Measurements from ENCODE around the gene CIAO2B. TPM values are rescaled to one million over a fixed set of nuclear protein-coding genes. Genes with fewer than 3 reads are reported as not detected.

CIAO2B gene
- polyA plus RNA-seq, 1 donor from 2014 or later: 339 TPM

DNA sequence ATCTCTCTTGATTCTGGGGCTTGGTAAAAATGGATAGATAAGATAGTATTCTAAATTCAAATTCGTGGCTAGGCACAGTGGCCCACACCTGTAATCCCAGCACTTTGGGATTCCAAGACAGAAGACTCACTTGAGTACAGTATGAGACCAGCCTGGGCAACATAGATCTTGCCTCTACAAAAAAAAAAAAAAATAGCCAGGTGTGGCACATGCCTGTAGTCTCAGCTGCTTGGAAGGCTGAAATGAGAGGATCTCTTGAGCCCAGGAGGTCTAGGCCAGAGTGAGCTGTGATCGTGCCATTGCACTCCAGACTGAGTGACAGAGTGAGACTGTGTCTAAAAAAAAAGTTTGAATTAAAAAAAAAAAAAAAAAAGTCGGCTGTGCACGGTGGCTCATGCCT lies 44.6 kb downstream of the CIAO2B start:
- no peak for TF ChIP-seq SMC3 (conservative IDR thresholded peaks at IDR 0.05; ENCODE audit: poor library complexity)
- TF ChIP-seq RAD21 (conservative IDR thresholded peaks at IDR 0.05): no peak
- no peak for TF ChIP-seq POLR2AphosphoS5 (IDR thresholded peaks at IDR 0.05)
- no peak for TF ChIP-seq MXI1 (conservative IDR thresholded peaks at IDR 0.05; ENCODE audit: poor library complexity, severe bottlenecking)
- no peak for TF ChIP-seq EP300 (conservative IDR thresholded peaks at IDR 0.05; ENCODE audit: poor library complexity, severe bottlenecking)
- TF ChIP-seq EZH2 (IDR thresholded peaks at IDR 0.05; ENCODE audit: borderline replicate concordance, insufficient read depth, low read length, poor library complexity, severe bottlenecking): no peak
- no peak for TF ChIP-seq CTCF (IDR thresholded peaks at IDR 0.05; ENCODE audit: poor library complexity, severe bottlenecking)
- no peak for TF ChIP-seq TAF1 (IDR thresholded peaks at IDR 0.05; ENCODE audit: low read depth)
- TF ChIP-seq, protein P1, sequence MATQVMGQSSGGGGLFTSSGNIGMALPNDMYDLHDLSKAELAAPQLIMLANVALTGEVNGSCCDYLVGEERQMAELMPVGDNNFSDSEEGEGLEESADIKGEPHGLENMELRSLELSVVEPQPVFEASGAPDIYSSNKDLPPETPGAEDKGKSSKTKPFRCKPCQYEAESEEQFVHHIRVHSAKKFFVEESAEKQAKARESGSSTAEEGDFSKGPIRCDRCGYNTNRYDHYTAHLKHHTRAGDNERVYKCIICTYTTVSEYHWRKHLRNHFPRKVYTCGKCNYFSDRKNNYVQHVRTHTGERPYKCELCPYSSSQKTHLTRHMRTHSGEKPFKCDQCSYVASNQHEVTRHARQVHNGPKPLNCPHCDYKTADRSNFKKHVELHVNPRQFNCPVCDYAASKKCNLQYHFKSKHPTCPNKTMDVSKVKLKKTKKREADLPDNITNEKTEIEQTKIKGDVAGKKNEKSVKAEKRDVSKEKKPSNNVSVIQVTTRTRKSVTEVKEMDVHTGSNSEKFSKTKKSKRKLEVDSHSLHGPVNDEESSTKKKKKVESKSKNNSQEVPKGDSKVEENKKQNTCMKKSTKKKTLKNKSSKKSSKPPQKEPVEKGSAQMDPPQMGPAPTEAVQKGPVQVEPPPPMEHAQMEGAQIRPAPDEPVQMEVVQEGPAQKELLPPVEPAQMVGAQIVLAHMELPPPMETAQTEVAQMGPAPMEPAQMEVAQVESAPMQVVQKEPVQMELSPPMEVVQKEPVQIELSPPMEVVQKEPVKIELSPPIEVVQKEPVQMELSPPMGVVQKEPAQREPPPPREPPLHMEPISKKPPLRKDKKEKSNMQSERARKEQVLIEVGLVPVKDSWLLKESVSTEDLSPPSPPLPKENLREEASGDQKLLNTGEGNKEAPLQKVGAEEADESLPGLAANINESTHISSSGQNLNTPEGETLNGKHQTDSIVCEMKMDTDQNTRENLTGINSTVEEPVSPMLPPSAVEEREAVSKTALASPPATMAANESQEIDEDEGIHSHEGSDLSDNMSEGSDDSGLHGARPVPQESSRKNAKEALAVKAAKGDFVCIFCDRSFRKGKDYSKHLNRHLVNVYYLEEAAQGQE (IDR thresholded peaks at IDR 0.05; ENCODE audit: borderline replicate concordance): no peak
- H3K4me2 ChIP-seq (ENCODE audit: low read length): no peak overlapping the region
- H3K9me3 ChIP-seq (ENCODE audit: low read length): no peaks in the 10 kb centered on the region
- no peak overlapping the region for H3K27ac ChIP-seq (ENCODE audit: low read length)
- H2AFZ ChIP-seq (ENCODE audit: low read depth, low read length): no peak overlapping the region
- no peaks in the 10 kb centered on the region for H3K79me2 ChIP-seq (replicated peaks; ENCODE audit: insufficient read depth, low read length)
- no peak overlapping the region for H3K9ac ChIP-seq (ENCODE audit: low read length)
- no peaks in the 10 kb centered on the region for H4K20me1 ChIP-seq (ENCODE audit: insufficient read depth)
- H3F3A ChIP-seq (ENCODE audit: insufficient read depth, low read length, poor library complexity, severe bottlenecking): no peaks in the 10 kb centered on the region
- H3K36me3 ChIP-seq (ENCODE audit: insufficient read depth, low read length): no peaks in the 10 kb centered on the region
- H3K27me3 ChIP-seq (ENCODE audit: insufficient read depth, low read depth, low read length): no peaks in the 10 kb centered on the region
- H3K4me3 ChIP-seq (ENCODE audit: low read length): no peak overlapping the region
- no peaks in the 10 kb centered on the region for H3K9me2 ChIP-seq (ENCODE audit: insufficient read depth, low read length)

- no peak overlapping the region for H3K9ac ChIP-seq (ENCODE audit: low read length)
Measured at GRCh38 chr16:66888647-66889615, 45.3 kb downstream of the CIAO2B start.

More at GRCh38 chr16:66888647-66889615, 45.3 kb downstream of the CIAO2B start:
- no peaks in the 10 kb centered on the region for H3K9me2 ChIP-seq (ENCODE audit: insufficient read depth, low read length)
- no peaks in the 10 kb centered on the region for H3F3A ChIP-seq (ENCODE audit: insufficient read depth, low read length, poor library complexity, severe bottlenecking)
- no peak overlapping the region for H3K27ac ChIP-seq (ENCODE audit: low read length)
- no peaks in the 10 kb centered on the region for H3K36me3 ChIP-seq (ENCODE audit: insufficient read depth, low read length)
- no peaks in the 10 kb centered on the region for H4K20me1 ChIP-seq (ENCODE audit: insufficient read depth)
- no peak overlapping the region for H2AFZ ChIP-seq (ENCODE audit: low read depth, low read length)
- no peak for TF ChIP-seq MXI1 (conservative IDR thresholded peaks at IDR 0.05; ENCODE audit: poor library complexity, severe bottlenecking)
- no peak for TF ChIP-seq CTCF (IDR thresholded peaks at IDR 0.05; ENCODE audit: poor library complexity, severe bottlenecking)
- H3K9me3 ChIP-seq (ENCODE audit: low read length): no peaks in the 10 kb centered on the region
- no peak overlapping the region for H3K4me3 ChIP-seq (ENCODE audit: low read length)
- no peaks in the 10 kb centered on the region for H3K79me2 ChIP-seq (replicated peaks; ENCODE audit: insufficient read depth, low read length)
- H3K4me2 ChIP-seq (ENCODE audit: low read length): no peak overlapping the region
- no peaks in the 10 kb centered on the region for H3K27me3 ChIP-seq (ENCODE audit: insufficient read depth, low read depth, low read length)
